MG63 (cell line): Measurements from ENCODE around the gene SETMAR. TPM values are rescaled to one million over a fixed set of nuclear protein-coding genes. Genes with fewer than 3 reads are reported as not detected.

Experiments used
- DNase-seq: peaks from one replicate; pipeline ENCODE4 v3.0.0-alpha.2; 2020
- H3K27me3 ChIP-seq: fragments of 250-450 bp; sonication (Bioruptor Pico); 2 replicates; pipeline ENCODE4 v1.5.1; 2020; ENCODE audit warnings: mild to moderate bottlenecking, moderate library complexity
- H3K36me3 ChIP-seq: fragments of 250-450 bp; sonication (Bioruptor Pico); 2 replicates; pipeline ENCODE4 v1.5.1; 2020; ENCODE audit warnings: mild to moderate bottlenecking, moderate library complexity
- H3K4me3 ChIP-seq: fragments of 250-450 bp; sonication (Bioruptor Pico); 2 replicates; pipeline ENCODE4 v1.5.1; 2020; ENCODE audit warnings: mild to moderate bottlenecking, moderate library complexity
- H3K9me3 ChIP-seq: fragments of 250-450 bp; sonication (Bioruptor Pico); 2 replicates; pipeline ENCODE4 v1.5.1; 2020; ENCODE audit warnings: mild to moderate bottlenecking, moderate library complexity
- total RNA-seq: library from RNA; depleted of rRNA; stranded (reverse); fragments of >200 nt; shearing (Covaris generic); gene quantifications from 2 replicates; pipeline ENCODE4 v1.2.3, GENCODE V29; 2014; ENCODE audit warnings: low replicate concordance

SETMAR gene
- total RNA-seq, 1 experiment from 2014 or later = 6.6 TPM

DNA sequence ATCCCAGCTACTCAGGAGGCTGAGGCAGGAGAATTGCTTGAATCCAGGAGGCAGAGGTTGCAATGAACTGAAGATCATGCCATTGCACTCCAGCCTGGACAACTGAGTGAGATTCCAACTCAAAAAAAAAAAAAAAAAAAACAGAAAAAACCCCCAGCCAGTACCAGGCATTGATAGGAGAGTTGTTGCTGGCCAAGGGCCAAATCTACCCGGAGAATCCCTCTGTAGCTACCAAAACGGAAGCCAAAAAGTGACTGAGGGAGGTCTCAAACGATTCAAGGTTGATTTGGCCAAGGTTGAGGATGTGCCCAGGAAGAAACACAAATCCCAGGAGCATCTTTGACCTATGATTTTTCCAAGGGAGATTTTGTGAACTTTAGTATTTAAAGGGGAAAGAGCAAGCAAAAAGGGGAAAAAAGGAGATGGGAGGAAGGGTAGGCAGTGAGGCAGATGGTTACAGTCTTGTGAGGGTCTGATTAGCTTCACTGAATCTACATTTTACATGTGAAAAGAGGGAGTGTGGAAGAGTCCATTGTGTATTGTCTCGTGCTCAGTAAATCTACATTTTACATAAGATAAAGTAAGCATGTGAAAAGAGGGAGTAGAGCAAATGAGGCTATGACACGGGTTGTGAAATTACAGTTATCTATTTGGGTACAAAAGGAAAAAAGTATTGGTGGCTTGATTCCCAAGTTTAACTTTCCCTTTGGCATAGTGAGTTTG is 32.8 kb downstream of the SETMAR start:
- Histone ChIP-seq H3K27me3 (no peaks in the 10 kb centered on the region), H3K4me3 (no peak overlapping the region), H3K36me3 (no peaks in the 10 kb centered on the region), H3K9me3 (no peaks in the 10 kb centered on the region)
- DNase-seq = no peak

DNA sequence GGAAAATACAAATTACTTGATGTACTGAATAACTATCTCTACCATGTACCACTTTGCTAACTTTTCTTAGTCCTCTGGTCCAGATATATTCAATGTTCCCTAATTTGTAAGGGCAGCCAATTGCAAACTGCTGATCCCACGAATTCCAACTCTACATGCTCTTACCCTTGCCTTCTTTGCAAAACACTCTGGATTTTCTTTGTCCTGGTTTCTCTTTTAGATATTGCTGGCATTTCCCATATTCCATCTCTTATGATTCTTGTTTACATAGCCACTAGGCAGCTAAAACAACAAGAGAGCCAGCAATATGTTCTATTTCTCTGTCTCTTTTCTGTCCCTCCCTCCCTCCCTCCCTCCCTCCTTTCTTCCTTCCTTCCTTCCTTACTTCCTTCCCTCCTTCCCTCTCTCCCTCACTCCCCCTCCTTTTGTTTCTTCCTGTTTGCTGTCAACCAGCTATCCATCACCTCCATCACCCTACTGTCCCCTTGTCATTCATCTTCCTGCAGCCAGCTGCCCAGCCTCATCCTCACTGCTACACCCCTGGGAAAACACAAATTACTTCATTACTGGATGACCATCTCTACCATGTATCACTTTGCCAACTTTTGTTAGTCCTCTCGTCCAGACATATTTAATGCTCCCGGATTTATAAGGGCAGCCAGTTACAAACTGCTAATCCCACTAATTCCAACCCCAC is 33.8 kb downstream of the SETMAR start:
- no peaks in the 10 kb centered on the region for H3K9me3 ChIP-seq
- no peaks in the 10 kb centered on the region for H3K27me3 ChIP-seq
- no peak for DNase-seq

GRCh38 chr3:4338751-4339150 is 35.6 kb downstream of the SETMAR start:
- no peak for DNase-seq
- Histone ChIP-seq H3K27me3 (no peaks in the 10 kb centered on the region), H3K4me3 (no peak overlapping the region)

More for the DNA sequence above, 33.8 kb downstream of the SETMAR start:
- H3K36me3 ChIP-seq = no peaks in the 10 kb centered on the region
- H3K4me3 ChIP-seq = no peak overlapping the region

DNA sequence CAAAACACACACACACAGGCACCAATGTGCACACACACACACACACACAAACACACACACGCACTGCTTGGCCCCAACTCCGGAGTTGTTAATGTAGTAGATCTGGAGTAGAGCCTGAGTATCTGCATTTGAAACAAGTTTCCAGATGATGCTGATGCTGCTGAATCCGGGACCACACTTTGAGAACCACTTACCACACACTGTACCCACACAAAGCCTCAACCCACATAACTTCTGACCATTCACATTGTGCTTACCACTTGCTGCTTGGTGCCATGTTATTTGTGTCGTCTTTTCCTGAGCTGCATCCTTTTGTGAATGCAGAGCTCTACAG is 36.9 kb downstream of the SETMAR start:
- H3K9me3 ChIP-seq = no peaks in the 10 kb centered on the region
- H3K4me3 ChIP-seq = no peak overlapping the region
- no peaks in the 10 kb centered on the region for H3K36me3 ChIP-seq
- H3K27me3 ChIP-seq = no peaks in the 10 kb centered on the region
- DNase-seq = no peak

More at GRCh38 chr3:4338751-4339150, 35.6 kb downstream of the SETMAR start:
- Histone ChIP-seq H3K9me3 (no peaks in the 10 kb centered on the region), H3K36me3 (no peaks in the 10 kb centered on the region)

- DNase-seq = no peak
- no peak overlapping the region for H3K4me3 ChIP-seq
- H3K27me3 ChIP-seq = no peaks in the 10 kb centered on the region
- H3K36me3 ChIP-seq = no peaks in the 10 kb centered on the region
- H3K9me3 ChIP-seq = no peaks in the 10 kb centered on the region
These were observed 37.5 kb downstream of the SETMAR start for GRCh38 chr3:4340411-4341335.

DNA sequence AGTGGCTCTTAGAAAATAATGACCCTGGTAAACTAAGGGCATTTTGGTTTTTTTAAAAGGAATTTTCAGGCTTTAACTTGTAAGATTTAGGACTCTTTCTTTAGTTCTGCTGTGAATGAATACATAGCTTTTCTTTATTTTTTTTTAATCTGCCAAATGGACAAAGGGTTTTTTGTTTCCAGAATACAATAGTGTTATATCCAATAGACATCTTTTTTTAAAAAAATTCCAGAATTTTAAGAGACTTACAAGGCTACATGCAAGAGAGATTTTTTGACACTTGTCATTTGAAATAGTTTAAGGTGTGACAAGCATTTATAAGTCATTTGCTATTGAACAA is 38.1 kb downstream of the SETMAR start:
- no peak overlapping the region for H3K4me3 ChIP-seq
- no peaks in the 10 kb centered on the region for H3K36me3 ChIP-seq
- no peaks in the 10 kb centered on the region for H3K27me3 ChIP-seq
- DNase-seq = no peak
- no peaks in the 10 kb centered on the region for H3K9me3 ChIP-seq

GRCh38 chr3:4343258-4343657 is 40.1 kb downstream of the SETMAR start:
- Histone ChIP-seq H3K4me3 (no peak overlapping the region), H3K36me3 (no peaks in the 10 kb centered on the region), H3K27me3 (no peaks in the 10 kb centered on the region), H3K9me3 (no peaks in the 10 kb centered on the region)
- no peak for DNase-seq

- H3K4me3 ChIP-seq = peak overlapping the region; percentile 26
- no peaks in the 10 kb centered on the region for H3K9me3 ChIP-seq
- DNase-seq = peak; percentile 5
- no peaks in the 10 kb centered on the region for H3K27me3 ChIP-seq
- H3K36me3 ChIP-seq = no peaks in the 10 kb centered on the region
These were observed 47.6 kb downstream of the SETMAR start for GRCh38 chr3:4350789-4351163.

GRCh38 chr3:4351164-4351855 is 48.1 kb downstream of the SETMAR start:
- no peak for DNase-seq
- Histone ChIP-seq H3K4me3 (peak overlapping the region; percentile 26), H3K36me3 (no peaks in the 10 kb centered on the region), H3K27me3 (no peaks in the 10 kb centered on the region), H3K9me3 (no peaks in the 10 kb centered on the region)

DNA sequence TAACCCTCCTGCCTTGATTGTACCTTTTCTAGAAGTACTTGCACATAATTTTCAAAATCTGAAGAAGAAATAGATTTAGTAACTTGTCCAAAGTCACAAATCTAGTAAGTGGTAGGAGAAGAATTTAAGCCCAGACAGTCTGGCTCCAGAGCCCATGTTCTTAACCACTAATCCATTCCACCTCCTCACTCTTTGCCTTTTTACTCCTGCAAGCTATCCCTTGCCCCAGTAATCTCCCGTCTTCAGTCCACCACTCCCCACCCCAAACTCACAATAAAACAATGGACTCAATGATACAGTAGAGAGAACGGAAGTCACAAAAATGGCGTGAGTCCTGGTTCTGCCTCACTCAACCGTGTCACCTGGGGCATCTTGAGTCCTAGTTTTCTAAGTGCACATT is 48.7 kb downstream of the SETMAR start:
- no peak for DNase-seq
- H3K36me3 ChIP-seq = no peaks in the 10 kb centered on the region
- H3K4me3 ChIP-seq = no peak overlapping the region
- H3K9me3 ChIP-seq = no peaks in the 10 kb centered on the region
- H3K27me3 ChIP-seq = no peaks in the 10 kb centered on the region

- no peaks in the 10 kb centered on the region for H3K9me3 ChIP-seq
- no peak overlapping the region for H3K4me3 ChIP-seq
- DNase-seq = no peak
- no peaks in the 10 kb centered on the region for H3K27me3 ChIP-seq
- no peaks in the 10 kb centered on the region for H3K36me3 ChIP-seq
These were observed 52.4 kb downstream of the SETMAR start for GRCh38 chr3:4355401-4356219.

DNA sequence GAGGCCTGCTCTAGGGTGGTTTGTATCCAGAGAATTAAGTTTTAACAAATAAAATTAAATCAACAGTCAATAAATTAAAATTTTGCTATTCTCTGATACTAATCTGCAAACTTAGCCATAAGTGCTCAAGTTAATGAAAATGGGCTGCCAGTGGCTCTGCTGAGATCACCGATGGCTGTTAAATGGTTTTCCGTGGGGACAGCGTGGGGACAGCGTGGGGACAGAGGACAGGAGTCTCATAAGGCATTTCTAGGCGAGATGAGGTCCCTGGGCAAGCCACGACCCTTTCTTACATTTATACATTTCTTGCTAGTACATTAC is 53.0 kb downstream of the SETMAR start:
- Histone ChIP-seq H3K9me3 (no peaks in the 10 kb centered on the region), H3K36me3 (no peaks in the 10 kb centered on the region), H3K27me3 (no peaks in the 10 kb centered on the region), H3K4me3 (no peak overlapping the region)
- no peak for DNase-seq

GRCh38 chr3:4356546-4357410 is 53.6 kb downstream of the SETMAR start:
- Histone ChIP-seq H3K9me3 (no peaks in the 10 kb centered on the region), H3K4me3 (no peak overlapping the region), H3K27me3 (no peaks in the 10 kb centered on the region), H3K36me3 (no peaks in the 10 kb centered on the region)
- no peak for DNase-seq

DNA sequence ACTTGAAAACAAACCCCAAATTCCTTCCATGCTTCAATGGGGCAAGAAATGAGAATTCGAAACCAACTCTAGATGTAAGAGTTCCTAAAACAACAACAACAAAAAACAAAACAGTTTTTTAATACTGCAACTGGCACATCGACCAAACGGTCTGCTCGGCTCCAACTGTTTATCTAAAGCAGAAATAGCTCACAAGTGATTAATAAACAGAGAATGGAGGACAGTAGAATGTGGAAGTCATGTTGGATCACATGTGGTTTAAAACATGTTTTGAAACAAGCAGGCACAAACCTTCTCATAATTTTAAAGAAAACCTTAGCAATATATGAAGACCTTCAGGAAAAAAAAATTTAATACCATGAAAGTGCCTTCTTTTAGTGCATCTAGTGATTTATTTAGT is 55.1 kb downstream of the SETMAR start:
- DNase-seq = no peak
- Histone ChIP-seq H3K27me3 (no peaks in the 10 kb centered on the region), H3K9me3 (no peaks in the 10 kb centered on the region), H3K36me3 (no peaks in the 10 kb centered on the region), H3K4me3 (no peak overlapping the region)

DNA sequence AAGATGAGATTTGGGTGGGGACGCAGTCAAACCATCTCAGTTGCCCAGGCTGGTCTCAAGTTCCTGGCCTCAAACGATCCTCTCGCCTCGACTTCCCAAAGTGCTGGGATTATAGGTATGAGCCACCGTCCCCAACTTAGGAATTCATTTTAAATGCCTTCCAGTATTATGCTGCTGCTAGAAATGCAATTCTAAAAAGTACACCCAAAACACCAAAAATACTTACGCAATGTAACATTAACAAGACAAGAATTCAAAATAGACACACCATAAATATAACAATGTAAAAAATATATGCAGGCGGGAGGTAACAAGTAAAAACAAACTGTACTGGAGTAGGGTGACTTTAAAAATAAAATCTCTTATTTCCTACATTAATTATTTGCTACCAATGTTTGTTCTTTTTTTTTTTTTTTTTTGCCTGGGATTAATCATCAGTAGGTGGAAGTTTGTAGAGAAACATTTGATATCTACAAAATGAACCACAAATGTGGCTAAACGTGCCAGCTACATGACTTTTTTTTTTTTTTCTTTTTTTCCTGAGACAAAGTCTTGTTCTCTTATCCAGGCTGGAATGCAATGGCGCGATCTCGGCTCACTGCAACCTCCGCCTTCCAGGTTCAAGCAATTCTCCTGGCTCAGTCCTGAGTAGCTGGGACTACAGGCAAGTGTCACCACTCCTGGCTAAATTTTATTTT is 56.8 kb downstream of the SETMAR start:
- H3K4me3 ChIP-seq = no peak overlapping the region
- H3K36me3 ChIP-seq = no peaks in the 10 kb centered on the region
- no peaks in the 10 kb centered on the region for H3K9me3 ChIP-seq
- DNase-seq = no peak
- no peaks in the 10 kb centered on the region for H3K27me3 ChIP-seq
